Measurements from ENCODE around the gene NFE2L3. TPM values are rescaled to one million over a fixed set of nuclear protein-coding genes. Genes with fewer than 3 reads are reported as not detected.

NFE2L3 gene
- total RNA-seq, 1 experiment from 2014 or later, result 2.2 TPM

GRCh38 chr7:26112203-26112740, 39.7 kb upstream of the NFE2L3 start:
- Mint-ChIP-seq H3K4me1 (ENCODE audit: insufficient read depth, unreplicated experiment) (no peaks in the 10 kb centered on the region), H3K36me3 (ENCODE audit: insufficient read depth, unreplicated experiment) (no peaks in the 10 kb centered on the region), H3K27me3 (ENCODE audit: insufficient read depth, unreplicated experiment) (no peaks in the 10 kb centered on the region), H3K4me3 (ENCODE audit: unreplicated experiment) (no peak overlapping the region), H3K27ac (ENCODE audit: low read depth, unreplicated experiment) (no peak overlapping the region), H3K9me3 (ENCODE audit: unreplicated experiment) (no peaks in the 10 kb centered on the region)
- BruUV-seq (replicated peaks), result no TSS peak
- TF ChIP-seq CTCF (IDR thresholded peaks at IDR 0.05; ENCODE audit: unreplicated experiment), result no peak
- CTCF ChIA-PET, result interaction anchor here (0.9 to 1.3 kb wide), 2 partner anchors 20 to 22 kb away, joined by 4 read pairs; no protein-coding TSS in a partner anchor
- POLR2A ChIA-PET, result interaction anchor here (0.5 to 1.5 kb wide), 2 partner anchors 10 to 220 kb away, joined by 3 read pairs; no protein-coding TSS in a partner anchor
- no peak for DNase-seq (ENCODE audit: unreplicated experiment)
- intact Hi-C loops (cut with micrococcal nuclease), result no loop called here

GRCh38 chr7:26115650-26116049, 36.3 kb upstream of the NFE2L3 start:
- TF ChIP-seq CTCF (IDR thresholded peaks at IDR 0.05; ENCODE audit: unreplicated experiment), result no peak
- Mint-ChIP-seq H3K36me3 (ENCODE audit: insufficient read depth, unreplicated experiment) (no peaks in the 10 kb centered on the region), H3K4me3 (ENCODE audit: unreplicated experiment) (no peak overlapping the region), H3K4me1 (ENCODE audit: insufficient read depth, unreplicated experiment) (no peaks in the 10 kb centered on the region), H3K27ac (ENCODE audit: low read depth, unreplicated experiment) (no peak overlapping the region), H3K9me3 (ENCODE audit: unreplicated experiment) (no peaks in the 10 kb centered on the region), H3K27me3 (ENCODE audit: insufficient read depth, unreplicated experiment) (peaks cover 5% of the 10 kb centered on the region)
- BruUV-seq (replicated peaks), result no TSS peak
- DNase-seq (ENCODE audit: unreplicated experiment), result no peak
- intact Hi-C loops (cut with micrococcal nuclease), result no loop called here
- POLR2A ChIA-PET, result no interaction called here
- CTCF ChIA-PET, result no interaction called here

GRCh38 chr7:26117142-26117807, 34.7 kb upstream of the NFE2L3 start:
- no TSS peak for BruUV-seq (replicated peaks)
- intact Hi-C loops (cut with micrococcal nuclease), result no loop called here
- no peak for TF ChIP-seq CTCF (IDR thresholded peaks at IDR 0.05; ENCODE audit: unreplicated experiment)
- Mint-ChIP-seq H3K4me1 (ENCODE audit: insufficient read depth, unreplicated experiment) (no peaks in the 10 kb centered on the region), H3K9me3 (ENCODE audit: unreplicated experiment) (no peaks in the 10 kb centered on the region), H3K36me3 (ENCODE audit: insufficient read depth, unreplicated experiment) (no peaks in the 10 kb centered on the region), H3K27me3 (ENCODE audit: insufficient read depth, unreplicated experiment) (peaks cover 10% of the 10 kb centered on the region), H3K4me3 (ENCODE audit: unreplicated experiment) (no peak overlapping the region), H3K27ac (ENCODE audit: low read depth, unreplicated experiment) (no peak overlapping the region)
- ChIA-PET CTCF (interaction anchor here (1.0 kb wide), 1 partner anchor 26 kb away, joined by 3 read pairs; no protein-coding TSS in a partner anchor), POLR2A (no interaction called here)
- DNase-seq (ENCODE audit: unreplicated experiment), result no peak

- no peak for TF ChIP-seq CTCF (IDR thresholded peaks at IDR 0.05; ENCODE audit: unreplicated experiment)
- Mint-ChIP-seq H3K9me3 (ENCODE audit: unreplicated experiment) (peaks cover under 1% of the 10 kb centered on the region), H3K27ac (ENCODE audit: low read depth, unreplicated experiment) (no peak overlapping the region), H3K36me3 (ENCODE audit: insufficient read depth, unreplicated experiment) (no peaks in the 10 kb centered on the region), H3K27me3 (ENCODE audit: insufficient read depth, unreplicated experiment) (peaks cover 10% of the 10 kb centered on the region), H3K4me1 (ENCODE audit: insufficient read depth, unreplicated experiment) (no peaks in the 10 kb centered on the region), H3K4me3 (ENCODE audit: unreplicated experiment) (no peak overlapping the region)
- POLR2A ChIA-PET, result no interaction called here
- CTCF ChIA-PET, result interaction anchor here (1.0 kb wide), 1 partner anchor 27 kb away, joined by 3 read pairs; no protein-coding TSS in a partner anchor
- DNase-seq (ENCODE audit: unreplicated experiment), result no peak
- no TSS peak for BruUV-seq (replicated peaks)
- intact Hi-C loops (cut with micrococcal nuclease), result no loop called here
Observed at GRCh38 chr7:26117970-26118369, 34.0 kb upstream of the NFE2L3 start.
